OCI-LY1 (cell line): ENCODE results near the gene FOXO3.

Source experiments
- CTCF ChIP-seq: fragments of 200-600 bp; sonication (generic), shearing (Covaris generic); IDR thresholded peaks from 2 replicates; pipeline ENCODE4 v1.5.1; 2017; ENCODE audit warnings: mild to moderate bottlenecking, antibody characterized with exemption, low read length, moderate library complexity, mixed read lengths
- EZH2 ChIP-seq: fragments of 200-600 bp; sonication (generic), shearing (Covaris generic); IDR thresholded peaks from 2 replicates; pipeline ENCODE4 v1.8.0; 2017; ENCODE audit warnings: borderline replicate concordance, mixed run types, mild to moderate bottlenecking, antibody characterized with exemption, low read length, moderate library complexity, mixed read lengths

DNA sequence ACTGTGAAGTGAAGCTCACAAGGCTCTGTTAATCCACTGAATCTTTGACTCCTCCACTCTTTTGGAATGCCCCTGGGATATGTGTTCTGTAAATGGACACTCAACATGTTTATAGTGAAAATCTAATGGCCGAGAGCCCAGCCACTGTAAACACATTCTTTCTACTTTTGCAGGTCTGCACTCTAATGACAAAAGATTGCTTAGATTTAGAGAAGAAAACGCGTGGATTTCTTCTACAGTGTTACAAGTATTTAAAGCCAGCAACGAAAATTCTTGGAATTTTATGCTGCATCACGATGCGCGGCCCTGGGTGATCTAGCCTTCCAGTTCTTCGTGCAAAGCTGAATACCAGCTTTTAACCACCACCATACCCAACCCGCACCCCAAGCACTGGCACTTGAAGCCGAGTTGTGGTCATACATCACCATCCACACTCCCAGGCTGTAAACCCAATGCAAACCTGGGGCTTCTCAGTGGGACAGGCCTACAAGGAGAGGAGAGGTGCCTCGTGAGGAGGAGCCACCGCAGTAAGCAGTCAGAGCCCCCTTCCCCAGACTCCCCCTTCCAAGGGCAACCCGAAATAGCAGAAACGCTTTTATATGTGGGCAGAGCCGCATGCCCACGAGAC, 3.7 kb upstream of the FOXO3 start:
- no peak for TF ChIP-seq CTCF
- no peak for TF ChIP-seq EZH2
